ENCODE data around the gene FSHR. TPM values are rescaled to one million over a fixed set of nuclear protein-coding genes. Genes with fewer than 3 reads are reported as not detected.

The FSHR gene
- total RNA-seq, 4 donors from 2014 or later = 0.13 TPM; not detected in 3

- Histone ChIP-seq H3K27me3 (no peaks in the 10 kb centered on the region), H3K27ac (no peak overlapping the region), H3K36me3 (no peaks in the 10 kb centered on the region), H3K4me3 (replicated peaks in 1 of 3) (no peak overlapping the region), H3K9me3 (no peaks in the 10 kb centered on the region), H3K4me1 (no peaks in the 10 kb centered on the region)
- intact Hi-C loops (cut with DNase I) = no loop called here
- 91 to 93% methylated on average over 3 of the region's 3 CpGs for WGBS, 2 donors
- no peak for DNase-seq
- TF ChIP-seq POLR2A (IDR thresholded peaks at IDR 0.05) (no peak), CTCF (IDR thresholded peaks at IDR 0.05) (no peak)
Observed at GRCh38 chr2:48991415-48992131, 162.7 kb downstream of the FSHR start.

DNA sequence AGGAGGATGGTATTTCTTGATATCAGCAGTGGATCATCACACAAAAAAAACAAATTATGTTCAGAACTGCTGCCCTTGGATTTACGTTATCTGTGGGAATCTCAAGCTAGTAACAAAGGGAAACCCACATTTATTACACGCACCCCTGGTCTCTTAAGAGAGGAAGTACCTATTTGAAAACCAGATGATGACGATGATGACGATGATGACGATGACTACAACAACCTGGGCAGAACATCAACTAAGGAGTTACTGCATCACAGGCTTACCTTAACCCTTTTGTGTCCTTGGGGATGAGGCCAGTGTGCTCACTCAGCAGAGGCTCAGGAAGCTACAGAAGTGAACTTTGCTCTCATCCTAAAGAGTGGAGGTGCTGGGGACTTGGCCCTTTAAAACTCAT is 169.4 kb downstream of the FSHR start:
- peaks cover 3 to 12% of the 10 kb centered on the region in 2 donors for H3K4me1 ChIP-seq
- no peak overlapping the region for H3K27ac ChIP-seq
- intact Hi-C loops (cut with DNase I) = no loop called here
- no peak overlapping the region for H3K4me3 ChIP-seq (replicated peaks in 1 of 3)
- 64 to 69% methylated on average over 5 of the region's 5 CpGs for WGBS, 2 donors
- no peaks in the 10 kb centered on the region for H3K9me3 ChIP-seq
- TF ChIP-seq CTCF (IDR thresholded peaks at IDR 0.05) (no peak), POLR2A (IDR thresholded peaks at IDR 0.05) (no peak)
- H3K27me3 ChIP-seq = no peaks in the 10 kb centered on the region
- no peak for DNase-seq
- H3K36me3 ChIP-seq = no peaks in the 10 kb centered on the region

- intact Hi-C loops (cut with DNase I) = no loop called here
- TF ChIP-seq POLR2A (IDR thresholded peaks at IDR 0.05) (no peak), CTCF (IDR thresholded peaks at IDR 0.05) (no peak)
- H3K9me3 ChIP-seq = no peaks in the 10 kb centered on the region
- no peaks in the 10 kb centered on the region for H3K27me3 ChIP-seq
- no peak overlapping the region for H3K27ac ChIP-seq
- WGBS, 2 donors = 84 to 92% methylated on average over 1 of the region's 1 CpG
- no peaks in the 10 kb centered on the region for H3K36me3 ChIP-seq
- peak in 1 of 2 donors; percentile 5 for DNase-seq
- peaks cover 3 to 12% of the 10 kb centered on the region in 2 donors for H3K4me1 ChIP-seq
- no peak overlapping the region for H3K4me3 ChIP-seq (replicated peaks in 1 of 3)
Observed at GRCh38 chr2:48983551-48983950, 170.8 kb downstream of the FSHR start.

DNA sequence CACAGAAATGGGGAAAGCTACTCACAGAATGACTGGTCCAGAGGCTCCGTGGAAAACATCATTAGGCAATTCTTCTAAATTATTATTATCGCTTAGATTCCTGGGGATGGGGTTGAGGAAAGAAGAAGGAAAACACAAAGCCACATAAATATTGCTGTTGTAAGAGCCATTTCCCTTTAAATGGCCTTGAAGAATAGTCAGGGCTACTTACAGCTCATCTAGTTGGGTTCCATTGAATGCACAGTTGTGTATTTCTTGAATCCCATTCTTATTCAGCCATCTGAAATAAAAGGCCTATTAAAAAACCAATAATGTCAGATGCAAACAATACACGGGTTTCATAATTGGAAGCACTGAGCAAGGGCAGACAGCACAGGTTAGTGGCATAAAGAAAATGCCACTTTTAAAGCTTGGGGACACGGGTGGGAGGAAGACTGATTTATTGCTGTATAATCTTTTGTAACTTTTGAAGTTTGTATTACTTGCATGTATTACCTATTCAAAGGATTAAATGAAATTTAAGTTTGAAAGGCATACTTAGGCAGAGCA is 171.4 kb downstream of the FSHR start:
- Histone ChIP-seq H3K27me3 (no peaks in the 10 kb centered on the region), H3K9me3 (no peaks in the 10 kb centered on the region), H3K27ac (no peak overlapping the region), H3K4me3 (replicated peaks in 1 of 3) (no peak overlapping the region), H3K4me1 (peaks cover 3 to 12% of the 10 kb centered on the region in 2 donors), H3K36me3 (no peaks in the 10 kb centered on the region)
- no peak for TF ChIP-seq POLR2A (IDR thresholded peaks at IDR 0.05)
- no peak for TF ChIP-seq CTCF (IDR thresholded peaks at IDR 0.05)
- 81 to 82% methylated on average over 4 of the region's 4 CpGs for whole genome bisulfite sequencing, 2 donors
- intact Hi-C loops (cut with DNase I) = no loop called here
- DNase-seq = no peak

GRCh38 chr2:48980846-48981245 is 173.5 kb downstream of the FSHR start:
- H3K4me1 ChIP-seq = peaks cover 3 to 12% of the 10 kb centered on the region in 2 donors
- no peak for DNase-seq
- H3K27me3 ChIP-seq = no peaks in the 10 kb centered on the region
- 86 to 91% methylated on average over 2 of the region's 2 CpGs for WGBS, 2 donors
- no peak overlapping the region for H3K27ac ChIP-seq
- H3K36me3 ChIP-seq = no peaks in the 10 kb centered on the region
- TF ChIP-seq POLR2A (IDR thresholded peaks at IDR 0.05) (no peak), CTCF (IDR thresholded peaks at IDR 0.05) (no peak)
- H3K9me3 ChIP-seq = no peaks in the 10 kb centered on the region
- intact Hi-C loops (cut with DNase I) = no loop called here
- no peak overlapping the region for H3K4me3 ChIP-seq (replicated peaks in 1 of 3)
